Measurements from ENCODE around the gene COL20A1. TPM values are rescaled to one million over a fixed set of nuclear protein-coding genes. Genes with fewer than 3 reads are reported as not detected.

COL20A1 gene
- total and polyA plus RNA-seq, 3 experiments from 2014 or later: 0.04 TPM; not detected in 2

DNA sequence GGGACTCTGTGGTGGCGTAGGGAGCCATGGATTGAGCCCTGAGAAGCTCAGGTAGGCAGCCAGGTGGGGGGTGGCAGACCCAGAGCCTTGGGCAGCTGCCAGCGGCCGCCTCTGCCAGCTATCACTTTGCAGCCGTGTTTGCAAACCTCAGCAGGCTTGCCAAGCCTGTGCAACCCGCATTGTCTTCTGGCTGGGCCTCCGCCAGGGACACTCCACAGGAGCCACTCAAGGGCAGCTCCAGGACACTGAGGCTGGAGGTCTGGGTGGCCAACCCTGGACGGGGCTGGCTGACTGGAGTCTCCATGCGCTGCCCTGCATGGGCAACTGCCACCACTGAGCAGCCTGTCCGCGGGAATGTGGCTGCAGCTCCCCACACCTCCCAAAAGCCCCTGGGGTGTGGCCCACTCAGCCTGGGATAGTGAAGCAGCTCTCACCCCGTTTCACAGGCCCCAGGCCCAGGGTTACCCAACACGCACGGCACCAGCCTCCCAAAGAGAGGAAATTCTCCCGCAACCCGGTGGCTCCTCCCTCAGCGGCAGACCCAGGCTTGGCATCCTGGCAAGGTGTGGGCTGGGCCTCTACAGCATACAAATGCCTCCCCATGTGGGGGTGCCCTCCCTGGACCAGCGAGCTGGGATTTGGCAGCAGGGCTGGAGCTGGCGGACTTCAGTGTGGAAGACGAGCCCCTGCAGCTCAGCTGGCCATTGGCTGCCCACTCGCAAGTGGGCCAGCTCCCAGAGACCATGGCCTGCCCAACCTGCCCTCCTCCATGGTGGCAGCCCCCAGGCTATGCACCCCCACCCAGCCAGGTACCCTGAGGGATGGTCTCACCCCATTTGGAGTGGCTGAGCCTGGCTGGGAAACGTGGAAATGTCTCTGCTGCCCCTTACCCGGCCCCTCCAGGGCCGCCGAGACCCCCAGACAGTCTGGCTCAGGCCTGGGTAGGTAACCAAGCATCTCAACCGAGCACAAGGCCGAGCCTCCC lies 65.2 kb downstream of the COL20A1 start:
- no peaks in the 10 kb centered on the region for H3K36me3 Mint-ChIP-seq
- no peak overlapping the region for H3K27ac Mint-ChIP-seq
- no peak for DNase-seq
- Histone ChIP-seq H3K4me1 (ENCODE audit: insufficient read depth, low read length) (no peaks in the 10 kb centered on the region), H3K9me3 (ENCODE audit: low read length) (no peaks in the 10 kb centered on the region), H3K27me3 (ENCODE audit: insufficient read depth, low read length, poor library complexity, severe bottlenecking) (no peaks in the 10 kb centered on the region), H3K27ac (ENCODE audit: low read depth, low read length) (no peak overlapping the region), H3K36me3 (ENCODE audit: insufficient read depth, low read length) (no peaks in the 10 kb centered on the region), H3K4me3 (ENCODE audit: low read length) (no peak overlapping the region)
- H3K4me1 Mint-ChIP-seq: peaks cover 0 to 7% (median 1%) of the 10 kb centered on the region in 3 donors
- POLR2A ChIA-PET: no interaction called here
- H3K4me3 Mint-ChIP-seq: no peak overlapping the region
- H3K27me3 Mint-ChIP-seq: peaks cover 9 to 16% of the 10 kb centered on the region in 2 donors
- CTCF ChIA-PET: no interaction called here
- no peaks in the 10 kb centered on the region for H3K9me3 Mint-ChIP-seq

- Histone ChIP-seq H3K4me1 (ENCODE audit: insufficient read depth, low read length) (no peaks in the 10 kb centered on the region), H3K9me3 (ENCODE audit: low read length) (no peaks in the 10 kb centered on the region), H3K4me3 (ENCODE audit: low read length) (no peak overlapping the region), H3K27me3 (ENCODE audit: insufficient read depth, low read length, poor library complexity, severe bottlenecking) (no peaks in the 10 kb centered on the region), H3K27ac (ENCODE audit: low read depth, low read length) (no peak overlapping the region), H3K36me3 (ENCODE audit: insufficient read depth, low read length) (no peaks in the 10 kb centered on the region)
- H3K36me3 Mint-ChIP-seq: no peaks in the 10 kb centered on the region
- H3K4me3 Mint-ChIP-seq: no peak overlapping the region
- peak overlapping the region in 1 of 8 donors; percentile 83 for H3K27ac Mint-ChIP-seq
- ChIA-PET CTCF (no interaction called here), POLR2A (no interaction called here)
- no peak for DNase-seq
- H3K27me3 Mint-ChIP-seq: peaks cover 9 to 16% of the 10 kb centered on the region in 2 donors
- H3K9me3 Mint-ChIP-seq: no peaks in the 10 kb centered on the region
- peaks cover 0 to 7% (median 1%) of the 10 kb centered on the region in 3 donors for H3K4me1 Mint-ChIP-seq
Observed at GRCh38 chr20:63359164-63359934, 66.4 kb downstream of the COL20A1 start.

- H3K36me3 ChIP-seq (ENCODE audit: insufficient read depth, low read length): no peaks in the 10 kb centered on the region
- peaks cover 0 to 7% (median 1%) of the 10 kb centered on the region in 3 donors for H3K4me1 Mint-ChIP-seq
- no peaks in the 10 kb centered on the region for H3K27me3 ChIP-seq (ENCODE audit: insufficient read depth, low read length, poor library complexity, severe bottlenecking)
- H3K4me1 ChIP-seq (ENCODE audit: insufficient read depth, low read length): no peaks in the 10 kb centered on the region
- ChIA-PET CTCF (no interaction called here), POLR2A (no interaction called here)
- H3K27ac Mint-ChIP-seq: peak overlapping the region in 1 of 8 donors; percentile 83
- no peak overlapping the region for H3K27ac ChIP-seq (ENCODE audit: low read depth, low read length)
- H3K27me3 Mint-ChIP-seq: peaks cover 9 to 18% of the 10 kb centered on the region in 2 donors
- H3K9me3 ChIP-seq (ENCODE audit: low read length): no peaks in the 10 kb centered on the region
- no peak for DNase-seq
- H3K36me3 Mint-ChIP-seq: no peaks in the 10 kb centered on the region
- H3K4me3 Mint-ChIP-seq: no peak overlapping the region
- no peaks in the 10 kb centered on the region for H3K9me3 Mint-ChIP-seq
- no peak overlapping the region for H3K4me3 ChIP-seq (ENCODE audit: low read length)
Observed at GRCh38 chr20:63359937-63360849, 67.2 kb downstream of the COL20A1 start.

GRCh38 chr20:63360850-63361518 lies 68.0 kb downstream of the COL20A1 start, which contains the start of gene CHRNA4:
CHRNA4 (minus strand) TSS chr20:63361349; CDS start chr20:63361165, 184 bp downstream.
- H3K4me1 ChIP-seq (ENCODE audit: insufficient read depth, low read length): no peaks in the 10 kb centered on the region
- POLR2A ChIA-PET: no interaction called here
- H3K4me3 ChIP-seq (ENCODE audit: low read length): no peak within 1 kb of the TSS
- DNase-seq: no peak
- Mint-ChIP-seq H3K9me3 (no peaks in the 10 kb centered on the region), H3K4me1 (peaks cover 0 to 7% (median 1%) of the 10 kb centered on the region in 3 donors), H3K4me3 (no peak within 1 kb of the TSS), H3K36me3 (no peaks in the 10 kb centered on the region), H3K27ac (no peak within 1 kb of the TSS), H3K27me3 (peaks cover 9 to 20% of the 10 kb centered on the region in 2 donors)
- H3K27me3 ChIP-seq (ENCODE audit: insufficient read depth, low read length, poor library complexity, severe bottlenecking): no peaks in the 10 kb centered on the region
- no peaks in the 10 kb centered on the region for H3K9me3 ChIP-seq (ENCODE audit: low read length)
- CTCF ChIA-PET: no interaction called here
- H3K27ac ChIP-seq (ENCODE audit: low read depth, low read length): no peak within 1 kb of the TSS
- H3K36me3 ChIP-seq (ENCODE audit: insufficient read depth, low read length): no peaks in the 10 kb centered on the region

- peaks cover 12 to 20% of the 10 kb centered on the region in 2 donors for H3K27me3 Mint-ChIP-seq
- Histone ChIP-seq H3K4me3 (ENCODE audit: low read length) (no peak overlapping the region), H3K4me1 (ENCODE audit: insufficient read depth, low read length) (no peaks in the 10 kb centered on the region), H3K9me3 (ENCODE audit: low read length) (no peaks in the 10 kb centered on the region), H3K36me3 (ENCODE audit: insufficient read depth, low read length) (no peaks in the 10 kb centered on the region), H3K27me3 (ENCODE audit: insufficient read depth, low read length, poor library complexity, severe bottlenecking) (no peaks in the 10 kb centered on the region), H3K27ac (ENCODE audit: low read depth, low read length) (no peak overlapping the region)
- H3K4me3 Mint-ChIP-seq: no peak overlapping the region
- ChIA-PET POLR2A (no interaction called here), CTCF (no interaction called here)
- H3K27ac Mint-ChIP-seq: no peak overlapping the region
- no peaks in the 10 kb centered on the region for H3K36me3 Mint-ChIP-seq
- peaks cover 0 to 7% (median 1%) of the 10 kb centered on the region in 3 donors for H3K4me1 Mint-ChIP-seq
- H3K9me3 Mint-ChIP-seq: no peaks in the 10 kb centered on the region
- DNase-seq: no peak
Observed at GRCh38 chr20:63361519-63362435, 68.8 kb downstream of the COL20A1 start.

DNA sequence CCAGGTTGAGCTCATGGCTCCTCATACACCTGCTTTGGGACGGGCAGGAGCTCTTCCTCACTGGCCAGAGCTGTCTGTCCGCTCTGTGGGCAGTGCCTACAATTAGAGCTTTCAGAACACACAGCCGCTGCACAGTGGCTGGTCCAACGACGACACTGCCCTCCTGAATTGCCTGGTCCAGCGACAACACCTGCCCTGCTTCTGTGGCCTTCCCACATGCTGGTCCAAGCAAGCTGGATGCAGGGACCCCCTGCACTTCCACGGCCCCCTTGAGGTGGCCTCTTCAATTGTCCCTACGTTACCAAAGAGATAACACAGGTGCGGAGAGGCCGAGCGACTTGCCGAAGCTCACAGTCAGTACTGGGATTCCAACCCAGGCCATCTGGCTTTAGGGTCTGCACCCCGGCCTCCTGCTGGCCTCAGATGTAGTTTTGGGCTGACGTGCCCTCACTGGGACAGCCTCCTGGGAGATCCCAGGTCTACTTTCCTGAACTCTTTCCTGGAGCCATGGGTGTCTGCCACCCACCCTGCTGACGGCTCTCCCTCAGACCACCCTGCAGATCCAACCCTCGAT lies 69.5 kb downstream of the COL20A1 start:
- H3K9me3 ChIP-seq (ENCODE audit: low read length): no peaks in the 10 kb centered on the region
- no peak overlapping the region for H3K27ac ChIP-seq (ENCODE audit: low read depth, low read length)
- no peaks in the 10 kb centered on the region for H3K36me3 Mint-ChIP-seq
- H3K4me1 ChIP-seq (ENCODE audit: insufficient read depth, low read length): no peaks in the 10 kb centered on the region
- H3K27me3 ChIP-seq (ENCODE audit: insufficient read depth, low read length, poor library complexity, severe bottlenecking): no peaks in the 10 kb centered on the region
- peak overlapping the region in 1 of 8 donors; percentile 56 for H3K27ac Mint-ChIP-seq
- peaks cover 10 to 20% of the 10 kb centered on the region in 2 donors for H3K27me3 Mint-ChIP-seq
- POLR2A ChIA-PET: no interaction called here
- no peaks in the 10 kb centered on the region for H3K9me3 Mint-ChIP-seq
- peaks cover 0 to 7% (median 1%) of the 10 kb centered on the region in 3 donors for H3K4me1 Mint-ChIP-seq
- no peaks in the 10 kb centered on the region for H3K36me3 ChIP-seq (ENCODE audit: insufficient read depth, low read length)
- CTCF ChIA-PET: no interaction called here
- no peak for DNase-seq
- no peak overlapping the region for H3K4me3 ChIP-seq (ENCODE audit: low read length)
- peak overlapping the region in 1 of 7 donors; percentile 5 for H3K4me3 Mint-ChIP-seq

All from CD8-positive, alpha-beta memory T cell (primary cell).